NCI-H2171 (cell line): ENCODE measurements around the gene TBXAS1.

ENCODE experiments used
- DNase-seq: peaks from one replicate; lab custom pipeline; 2025; lab: John Stamatoyannopoulos, UW

TBXAS1 gene

DNA sequence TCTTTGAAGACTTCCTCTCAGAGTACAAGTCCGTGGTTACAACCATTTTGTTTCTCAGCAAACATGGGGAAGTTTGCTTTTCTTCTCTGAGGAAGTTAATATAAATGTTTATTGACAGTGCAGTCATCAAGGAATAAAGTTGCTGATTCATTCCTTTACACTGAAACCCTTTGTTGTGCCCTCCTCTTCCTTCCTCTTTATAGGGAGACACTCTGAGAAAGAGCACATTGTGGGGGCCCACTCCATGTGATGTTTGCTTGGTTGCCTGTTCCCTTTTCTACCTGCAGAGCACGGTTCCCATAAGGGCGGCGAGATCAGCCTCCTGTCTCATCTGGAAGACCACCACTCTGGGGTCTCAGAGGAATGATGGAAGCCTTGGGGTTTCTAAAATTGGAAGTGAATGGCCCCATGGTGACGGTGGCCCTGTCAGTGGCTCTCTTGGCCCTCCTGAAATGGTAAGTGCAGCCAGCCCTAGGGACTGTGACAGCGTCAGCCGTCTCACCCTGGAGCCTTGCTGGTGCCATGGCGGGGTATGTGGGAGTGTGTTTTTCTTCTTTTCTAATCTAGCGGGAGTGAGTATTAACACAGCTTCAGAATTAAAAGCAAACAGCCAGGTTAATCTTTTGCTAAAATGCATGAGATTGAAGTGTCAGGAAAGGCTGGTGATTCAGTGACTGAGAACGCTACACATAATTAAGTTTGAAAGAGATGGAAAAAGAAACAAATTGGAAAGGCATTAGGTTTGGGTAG, at the start of gene TBXAS1:
Gene TBXAS1 (plus strand): TSS at position 240 of the 750 bp plus-strand sequence. CDS start 127 bp downstream, at position 367.
- no peak for DNase-seq

DNA sequence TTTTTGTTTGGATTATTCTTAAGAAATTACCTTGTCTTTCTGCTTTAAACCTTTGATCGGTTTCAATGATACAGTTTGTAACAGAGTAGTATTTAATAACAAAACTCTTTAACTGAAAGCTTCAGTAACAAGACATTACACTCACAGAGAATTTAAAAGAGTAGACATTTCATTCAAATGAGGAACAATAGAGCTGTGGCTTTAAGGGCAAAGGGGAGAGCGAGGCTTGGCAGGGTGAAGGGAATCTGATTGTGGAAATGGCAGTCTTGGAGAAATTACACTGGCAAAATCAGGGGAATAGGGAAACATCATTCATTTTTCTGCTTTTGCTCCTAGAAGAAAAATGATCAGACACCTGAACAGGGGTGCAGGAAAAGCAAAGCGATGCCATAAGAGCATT, 46.1 kb upstream of the TBXAS1 start:
- DNase-seq = no peak

DNA sequence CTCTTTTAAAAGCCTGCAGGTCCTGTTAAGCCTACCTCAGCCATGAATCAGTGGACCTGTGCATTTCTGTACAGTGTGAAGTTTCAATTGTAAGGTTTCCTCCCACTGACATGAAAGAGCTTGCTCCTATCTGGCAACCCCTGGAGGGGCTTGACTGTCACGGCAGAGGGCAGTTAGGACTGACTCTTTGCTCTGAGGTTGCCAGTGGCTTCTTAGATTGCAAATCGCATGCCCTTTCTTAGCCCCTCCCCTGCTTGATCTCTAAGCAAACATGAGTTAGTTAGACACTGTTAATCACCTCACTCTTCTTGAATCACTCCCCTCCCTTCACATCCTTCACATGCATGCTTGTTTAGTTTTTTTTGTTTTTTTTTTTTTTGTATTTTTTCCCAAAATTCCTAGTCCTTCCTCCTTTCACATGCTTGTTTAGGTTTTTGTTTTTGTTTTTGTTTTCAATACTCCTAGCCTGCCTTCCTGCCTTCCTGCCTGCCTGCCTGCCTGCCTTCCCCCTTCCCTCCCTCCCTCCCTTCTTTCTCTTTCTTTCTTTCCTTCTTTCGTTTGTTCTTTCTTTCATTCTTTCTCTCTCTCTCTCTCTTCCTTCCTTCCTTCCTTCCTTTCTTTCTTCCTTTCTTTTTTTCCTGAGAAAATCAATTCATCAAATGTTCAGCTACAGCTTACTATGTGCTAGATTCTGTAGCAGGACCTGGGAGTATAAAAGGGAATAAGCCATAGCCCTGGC, 45.2 kb upstream of the TBXAS1 start:
- DNase-seq = no peak

DNA sequence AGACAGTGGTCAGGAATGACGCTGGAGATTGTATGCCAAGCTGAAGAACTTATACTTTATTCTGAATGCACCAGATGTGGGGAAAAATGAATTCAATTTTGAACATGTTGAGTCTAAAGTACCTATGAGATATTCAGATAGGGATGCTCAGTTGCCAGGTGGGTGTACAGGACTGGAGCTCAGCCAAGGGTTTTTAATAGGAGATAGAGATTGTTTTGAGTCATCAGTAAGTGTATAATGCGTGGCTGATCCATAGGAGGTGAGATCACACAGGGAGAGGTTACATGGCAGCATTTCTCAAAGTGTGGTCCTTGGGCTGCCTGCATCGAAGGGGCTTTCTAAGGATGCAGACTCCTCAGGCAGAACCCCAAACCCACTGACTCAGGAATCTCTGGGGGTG, 44.4 kb upstream of the TBXAS1 start:
- DNase-seq = peak; percentile 9

DNA sequence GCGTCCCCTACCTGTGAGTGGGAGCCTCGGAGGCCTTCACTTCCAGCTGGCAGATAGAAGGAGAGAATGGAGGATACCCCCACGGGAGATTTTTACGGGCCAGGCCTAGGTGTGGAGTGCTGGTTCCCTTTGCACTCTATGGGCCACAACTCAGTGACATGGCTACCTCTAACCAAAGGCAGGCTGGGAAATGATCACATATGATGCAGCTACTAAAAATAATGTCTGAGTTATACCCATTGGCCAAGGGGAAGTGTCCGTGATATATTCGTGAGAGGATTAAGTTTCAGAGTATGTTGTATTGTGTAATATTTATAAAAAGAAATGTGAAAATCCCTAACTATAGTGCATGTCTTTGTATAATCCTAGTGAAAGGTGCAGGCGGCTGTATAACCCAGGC, 37.7 kb upstream of the TBXAS1 start:
- no peak for DNase-seq

DNA sequence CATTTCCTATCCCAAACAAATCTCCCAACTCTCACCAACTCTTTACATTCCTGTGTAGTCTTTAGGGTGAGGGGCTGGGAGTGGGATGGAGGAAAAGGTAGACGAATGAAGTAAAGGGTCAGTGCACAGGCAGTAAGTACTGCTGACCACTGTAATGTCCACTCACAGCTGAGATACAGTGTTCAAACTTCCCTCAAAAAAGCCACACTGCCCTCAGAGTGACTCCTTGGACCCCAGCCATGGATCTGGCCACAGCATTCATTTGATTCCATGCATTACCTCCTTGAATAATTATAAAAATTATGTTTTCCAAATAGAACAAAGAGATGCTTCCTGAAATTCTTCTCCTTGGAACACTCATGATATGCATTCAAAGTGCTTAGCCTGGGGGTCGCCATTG, 31.5 kb upstream of the TBXAS1 start:
- DNase-seq = no peak

DNA sequence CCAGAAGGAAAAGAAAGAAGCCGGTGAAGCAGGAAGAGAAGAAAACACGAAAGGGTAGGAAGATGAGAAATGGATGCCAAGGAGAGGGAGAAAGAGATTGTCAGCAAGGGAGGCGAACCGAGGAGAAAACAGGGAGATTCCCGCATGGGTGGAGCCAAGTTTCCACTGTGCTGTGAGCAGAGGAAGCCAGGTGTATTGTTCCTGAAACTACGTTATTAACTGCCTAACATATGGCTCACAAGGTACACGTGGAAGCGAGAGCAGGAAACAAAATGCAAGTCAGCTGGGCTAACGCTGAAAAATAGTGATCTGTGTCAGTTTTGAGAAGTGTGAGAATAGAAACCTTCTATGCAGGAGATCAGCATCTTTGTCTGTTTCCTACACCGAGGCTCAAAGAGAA, 30.8 kb upstream of the TBXAS1 start:
- peak; percentile 42 for DNase-seq

DNA sequence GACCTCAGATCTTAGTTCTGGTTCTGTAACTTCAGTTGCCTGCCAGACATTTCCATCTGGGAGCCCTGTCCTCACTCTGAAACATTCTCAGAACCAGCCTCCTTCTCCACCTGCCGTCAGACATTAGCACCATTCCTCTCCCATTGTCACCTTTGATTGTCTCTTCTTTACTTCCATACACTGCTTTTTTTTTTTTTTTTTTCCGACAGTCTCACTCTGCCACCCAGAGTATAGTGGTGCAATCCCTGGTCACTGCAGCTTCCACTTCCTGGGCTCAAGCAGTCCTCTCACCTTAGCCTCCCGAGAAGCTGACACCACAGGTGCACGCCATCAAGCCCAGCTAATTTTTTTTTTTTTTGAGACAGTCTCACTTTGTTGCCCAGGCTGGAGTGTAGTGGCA, 30.2 kb upstream of the TBXAS1 start:
- no peak for DNase-seq

DNA sequence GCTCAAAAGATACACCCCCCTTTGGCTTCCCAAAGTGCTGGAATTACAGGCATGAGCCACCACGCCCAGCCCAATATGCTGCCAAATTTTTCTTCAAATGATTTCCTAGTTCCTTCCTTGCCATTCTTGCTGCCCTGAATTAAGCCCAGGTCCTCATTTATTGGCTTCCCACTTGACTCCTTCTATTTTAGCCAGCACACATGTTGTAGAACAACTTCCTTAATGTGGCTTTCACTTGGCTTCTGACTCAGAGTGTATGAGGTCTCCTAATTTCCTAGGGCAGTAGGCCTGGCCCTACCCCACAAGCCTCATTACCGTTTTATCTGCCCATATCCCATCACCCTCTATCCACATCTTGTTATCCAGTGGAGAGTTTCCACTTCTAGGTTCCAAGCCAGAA, 29.5 kb upstream of the TBXAS1 start:
- no peak for DNase-seq

DNA sequence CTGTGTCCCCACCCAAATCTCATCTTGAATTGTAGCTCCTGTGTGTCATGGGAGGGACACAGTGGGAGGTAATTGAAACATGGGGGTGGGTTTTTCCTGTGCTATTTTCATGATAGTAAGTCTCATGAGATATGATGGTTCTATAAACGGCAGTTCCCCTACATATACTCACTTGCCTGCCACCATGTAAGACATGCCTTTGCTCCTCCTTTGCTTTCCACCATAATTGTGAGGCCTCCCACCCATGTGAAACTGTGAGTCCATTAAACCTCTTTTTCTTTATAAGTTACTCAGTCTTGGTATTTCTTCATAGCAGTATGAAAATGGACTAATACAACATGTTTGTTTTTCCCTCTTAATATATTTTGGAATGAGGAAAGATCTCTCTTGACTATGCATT, 24.5 kb upstream of the TBXAS1 start:
- no peak for DNase-seq

DNA sequence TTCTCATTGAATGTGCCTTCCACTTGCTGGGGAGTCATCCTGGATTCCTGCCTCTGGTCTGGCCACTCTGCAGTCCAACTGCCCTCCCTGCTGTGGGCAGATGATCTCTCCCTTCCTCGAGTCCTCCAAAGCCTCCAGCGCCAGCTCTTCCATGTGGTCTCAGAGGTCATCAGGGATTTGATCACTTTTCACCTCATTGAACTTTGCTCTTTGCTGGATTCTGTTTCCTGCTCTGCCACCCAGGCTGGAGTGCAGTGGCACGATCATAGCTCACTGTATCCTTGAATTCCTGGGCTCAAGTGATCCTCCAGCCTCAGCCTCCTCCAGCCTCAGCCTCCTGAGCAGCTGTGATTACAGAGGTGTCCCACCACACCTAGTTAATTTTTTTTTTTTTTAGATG, 22.1 kb upstream of the TBXAS1 start:
- no peak for DNase-seq

DNA sequence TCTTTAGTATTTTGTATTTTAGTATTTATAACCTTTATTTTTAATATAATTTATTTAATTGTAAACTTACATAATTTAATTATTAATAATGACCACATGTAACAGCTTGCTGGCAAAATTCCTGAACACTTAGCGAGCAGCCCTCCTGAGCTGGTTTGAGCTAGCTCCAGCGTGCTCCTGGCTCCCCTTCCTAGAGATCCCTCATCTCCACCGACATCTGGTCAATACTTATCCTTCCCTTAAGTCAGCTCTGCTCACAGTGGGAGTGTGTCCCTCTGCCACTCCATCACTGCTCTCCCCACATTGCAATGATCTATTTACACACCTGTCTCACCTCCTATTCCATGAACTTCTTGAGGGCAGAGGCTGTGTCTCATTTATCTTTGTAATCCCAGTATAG, 20.6 kb upstream of the TBXAS1 start:
- DNase-seq = no peak

DNA sequence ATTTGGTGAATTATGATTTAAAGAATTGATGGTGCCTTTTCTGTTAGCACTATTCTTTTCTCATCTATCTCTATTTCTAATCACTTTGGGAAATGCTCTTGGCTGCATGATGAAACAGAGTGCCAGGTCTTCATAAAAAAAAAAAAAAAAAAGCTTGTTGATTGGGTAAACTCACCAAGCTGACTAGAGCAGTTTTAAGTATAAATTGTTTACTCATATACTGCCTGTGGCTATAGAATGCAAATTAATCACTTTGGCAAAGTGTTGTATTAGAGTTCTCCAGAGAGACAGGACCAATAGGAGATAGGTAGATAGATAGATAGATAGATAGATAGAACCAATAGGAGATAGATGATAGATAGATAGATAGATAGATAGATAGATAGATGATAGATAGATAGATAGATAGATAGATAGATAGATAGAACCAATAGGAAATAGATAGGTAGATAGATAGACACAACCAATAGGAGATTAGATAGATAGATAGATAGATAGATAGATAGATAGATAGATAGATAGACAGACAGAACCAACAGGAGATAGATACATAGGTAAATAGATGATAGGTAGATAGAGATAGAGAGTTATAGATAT, 20.1 kb upstream of the TBXAS1 start:
- no peak for DNase-seq

DNA sequence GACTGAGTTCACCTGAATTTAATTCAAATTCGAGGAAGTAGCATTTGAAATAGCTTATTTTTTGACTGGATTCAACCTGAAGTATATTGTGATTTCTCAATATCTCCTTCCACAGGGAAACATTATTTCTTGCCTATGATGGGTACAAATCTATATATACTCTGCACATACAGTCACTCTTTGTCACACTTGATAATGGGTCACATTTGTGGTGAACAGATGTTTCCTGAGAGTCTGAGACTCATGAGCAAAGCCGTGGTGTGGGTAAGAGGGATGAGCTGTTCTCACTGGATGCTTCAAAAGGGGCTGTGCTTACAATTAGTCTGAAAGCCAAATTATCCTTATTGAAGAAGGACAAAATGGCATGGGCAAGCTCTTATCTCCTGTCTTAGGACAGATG, 18.0 kb upstream of the TBXAS1 start:
- no peak for DNase-seq

DNA sequence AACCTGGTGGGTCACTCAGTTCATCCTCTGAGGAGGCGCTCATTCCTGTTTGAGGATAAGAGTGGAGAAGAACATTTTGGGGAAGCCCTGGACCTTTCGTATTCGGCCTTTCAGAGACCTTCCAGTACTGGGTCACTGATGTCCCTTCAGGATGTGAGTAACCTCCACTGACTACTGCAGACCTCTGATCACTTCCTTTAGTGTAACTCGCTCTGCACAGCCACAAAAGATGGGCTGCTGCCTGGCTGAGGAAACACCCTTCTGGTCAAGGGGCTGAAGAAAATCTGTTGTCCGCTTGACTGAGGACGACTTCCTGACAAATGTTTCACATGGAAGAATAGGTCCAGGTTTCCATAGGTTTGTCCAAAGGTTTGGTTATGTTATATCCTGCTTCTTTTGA, 15.9 kb upstream of the TBXAS1 start:
- DNase-seq = no peak

DNA sequence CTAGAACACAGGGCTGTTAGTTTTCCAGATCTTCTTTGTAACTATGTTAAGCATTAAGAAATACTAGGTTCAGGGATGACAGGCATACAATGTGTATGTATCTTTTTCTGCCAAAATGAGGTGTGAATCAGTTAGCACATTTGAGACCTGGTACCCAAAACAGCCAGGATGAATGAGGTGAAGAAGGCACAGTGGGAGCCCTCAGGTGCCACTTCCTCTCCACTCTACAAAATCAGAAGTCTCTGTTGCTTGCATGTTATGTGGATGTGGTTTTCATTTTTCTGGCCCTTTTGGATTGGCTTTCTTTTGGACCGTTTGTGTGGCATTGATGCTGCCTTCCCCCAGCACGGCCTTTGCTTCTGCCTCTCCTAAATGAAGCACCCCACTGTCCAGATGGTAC, 15.4 kb upstream of the TBXAS1 start:
- no peak for DNase-seq

DNA sequence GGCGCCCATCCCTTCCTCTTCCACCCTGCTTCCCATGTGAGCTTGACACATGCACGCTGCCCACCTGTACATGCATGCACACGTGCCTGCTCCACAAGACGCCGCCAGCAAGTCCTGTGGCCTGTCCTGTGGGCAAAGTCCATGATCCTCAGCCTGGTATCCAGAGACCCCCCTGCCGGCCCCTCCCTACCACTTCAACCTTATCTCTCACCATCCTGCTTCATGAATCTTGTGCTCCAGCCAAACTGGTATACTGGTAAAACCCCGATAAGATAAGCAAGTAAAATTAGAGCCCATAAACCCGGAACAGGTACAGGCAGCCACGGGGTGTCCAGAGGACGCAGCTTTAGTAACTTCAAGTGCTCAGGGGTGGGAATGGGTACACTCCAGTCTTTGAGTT, 11.8 kb upstream of the TBXAS1 start:
- no peak for DNase-seq

DNA sequence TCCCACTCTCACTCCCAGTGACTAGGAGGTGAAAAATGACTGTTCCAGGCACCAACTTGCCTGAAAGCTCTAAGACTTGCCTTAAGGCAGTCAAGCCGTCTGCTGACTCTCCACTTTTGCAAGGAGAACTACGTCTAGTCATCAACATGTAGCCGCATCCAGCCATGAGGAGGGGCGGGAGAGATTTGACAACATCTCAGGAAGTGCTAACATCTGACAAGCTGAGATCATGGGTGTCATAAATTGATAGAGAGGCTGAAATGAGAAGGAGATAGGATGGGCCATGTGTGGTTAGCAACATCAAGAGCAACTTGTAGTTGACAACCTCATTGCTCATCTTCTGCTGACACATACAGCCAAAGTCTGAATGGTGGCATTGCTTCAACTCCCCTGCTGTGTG, 9.0 kb upstream of the TBXAS1 start:
- no peak for DNase-seq

DNA sequence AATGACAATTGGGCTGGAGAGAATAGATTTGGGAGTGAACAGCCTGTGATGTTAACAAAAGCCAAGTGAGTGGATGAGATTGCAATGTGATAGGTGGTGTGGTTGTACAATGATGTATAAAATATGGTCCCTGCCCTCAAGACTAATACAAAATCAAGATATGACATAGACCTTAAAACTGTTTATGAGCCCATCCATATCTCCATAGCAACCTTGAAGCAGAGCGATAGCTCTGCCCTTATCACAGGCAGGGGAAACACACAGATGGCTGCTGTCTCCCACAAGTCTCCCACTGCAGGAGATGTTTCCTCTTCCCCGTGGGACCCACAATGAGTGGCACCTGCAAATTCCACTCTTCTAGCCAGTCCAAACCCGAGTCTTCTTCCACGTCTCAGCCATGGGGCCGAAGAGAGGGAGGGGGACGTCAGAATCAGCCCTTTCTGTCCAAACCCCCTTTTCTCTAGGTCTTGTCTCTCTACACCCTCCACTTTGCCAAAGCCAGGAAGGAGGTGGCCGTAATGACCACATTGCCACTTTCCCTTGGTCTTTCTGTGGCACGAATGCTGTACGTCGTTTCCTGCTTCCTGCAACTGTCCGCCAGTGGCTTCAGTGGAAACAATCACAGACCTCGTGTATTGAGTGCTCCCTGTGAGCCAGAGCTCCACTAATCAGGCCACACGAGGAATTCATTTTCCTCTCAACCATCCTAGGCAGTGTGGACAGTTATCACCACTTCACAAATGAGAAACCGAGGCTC, 7.5 kb upstream of the TBXAS1 start:
- DNase-seq = no peak

DNA sequence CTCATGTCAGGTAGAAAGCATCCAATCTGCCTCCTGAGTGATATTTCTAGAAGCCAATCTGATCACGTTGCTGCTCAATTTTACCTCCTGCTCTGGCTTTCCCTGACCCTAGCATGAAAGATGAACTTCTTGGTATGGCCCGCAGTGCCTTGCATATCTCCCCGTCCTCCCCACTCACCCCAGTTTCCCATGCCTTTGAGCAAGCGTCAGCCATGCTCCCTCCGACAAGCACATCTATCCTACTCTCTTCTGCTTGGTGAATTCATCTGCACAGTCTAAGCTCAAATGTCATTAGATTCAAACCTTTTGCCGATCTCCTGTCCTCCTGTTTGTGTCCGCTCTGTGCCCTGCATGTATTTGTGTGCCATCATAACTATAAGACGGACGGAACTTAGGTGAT, 6.2 kb upstream of the TBXAS1 start:
- no peak for DNase-seq

DNA sequence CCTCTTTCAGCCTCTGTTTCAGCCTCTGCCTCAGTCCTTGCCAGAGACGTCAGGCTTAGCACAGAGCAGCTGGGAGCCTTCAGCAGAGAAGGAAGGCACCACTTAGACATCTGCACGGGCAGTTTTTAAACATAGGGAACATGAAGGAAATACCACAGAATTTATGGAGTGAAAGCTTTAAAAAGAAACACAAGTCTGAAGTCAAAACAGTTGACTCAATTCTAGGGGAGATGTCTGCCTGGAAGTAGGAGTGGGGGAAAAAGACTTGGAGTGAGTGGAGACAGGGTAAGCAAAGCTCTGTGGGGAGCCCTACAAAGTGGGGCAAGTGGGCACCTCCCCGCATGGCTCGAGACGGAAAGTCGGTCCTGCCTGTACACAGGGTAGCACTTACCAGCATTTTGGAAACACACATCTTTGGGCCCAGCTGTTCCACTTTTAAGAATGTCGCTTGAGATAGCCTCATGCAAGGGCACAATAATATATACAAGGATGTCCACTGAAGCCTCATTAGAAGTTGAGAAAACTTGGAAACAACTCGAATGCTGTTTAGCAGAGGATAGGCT, 5.0 kb upstream of the TBXAS1 start:
- DNase-seq = no peak

DNA sequence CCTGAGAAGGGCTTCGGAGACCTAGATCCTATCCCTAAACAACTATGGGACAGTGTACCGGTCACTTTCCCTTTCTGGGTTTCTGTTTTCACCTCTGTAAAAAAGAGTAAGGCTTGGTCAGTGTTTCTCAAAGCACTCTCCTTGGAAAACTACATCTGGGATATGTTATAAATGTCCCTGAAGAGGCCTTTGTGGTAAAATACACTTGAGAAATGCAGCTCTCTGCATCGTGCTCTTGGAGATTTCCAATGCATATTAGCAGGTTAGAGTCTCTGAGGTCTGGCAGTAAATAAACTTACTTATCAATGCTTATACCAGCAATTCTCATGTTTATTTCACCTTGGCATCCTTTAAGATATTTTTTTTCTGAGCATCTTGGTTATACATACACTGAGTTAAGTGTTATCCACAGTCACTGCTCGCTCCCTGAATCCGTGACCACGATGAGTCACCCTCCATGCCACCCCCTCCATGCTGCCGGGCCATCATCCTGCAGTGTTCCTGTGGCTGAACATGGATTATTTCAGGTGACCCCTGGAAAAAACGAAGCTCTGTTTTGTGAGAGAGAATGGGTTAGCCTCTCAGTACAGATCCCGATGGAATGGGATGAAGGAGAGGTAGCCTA, 3.3 kb upstream of the TBXAS1 start:
- no peak for DNase-seq
